NCI-H128 (cell line): ENCODE data around the gene OLFM4.
"Not testable (repeated sequence)": the region's sequence is repeated elsewhere in the genome, so short reads cannot be mapped to it uniquely, and the experiment has no call there.

Experiments
- DNase-seq: peaks from one replicate; lab custom pipeline; 2025; ENCODE audit not compliant: unreplicated experiment; lab: John Stamatoyannopoulos, UW

The OLFM4 gene

GRCh38 chr13:53028637-53029203 is at the start of gene OLFM4:
OLFM4 (plus strand) TSS chr13:53028813; CDS start chr13:53028837, 24 bp downstream.
- no peak for DNase-seq

GRCh38 chr13:52978989-52979388 is 49.6 kb upstream of the OLFM4 start:
- DNase-seq: no peak

GRCh38 chr13:52980695-52981094 is 47.9 kb upstream of the OLFM4 start:
- DNase-seq: no peak

- DNase-seq: no peak
These were observed 44.8 kb upstream of the OLFM4 start for GRCh38 chr13:52983836-52984235.

GRCh38 chr13:52984881-52985363 is 43.7 kb upstream of the OLFM4 start:
- DNase-seq: no peak

- no peak for DNase-seq
These were observed 37.1 kb upstream of the OLFM4 start for GRCh38 chr13:52991344-52992020.

- no peak for DNase-seq
These were observed 36.5 kb upstream of the OLFM4 start for GRCh38 chr13:52992110-52992509.

- no peak for DNase-seq
These were observed 34.6 kb upstream of the OLFM4 start for GRCh38 chr13:52994051-52994450.

GRCh38 chr13:52994865-52995264 is 33.7 kb upstream of the OLFM4 start:
- no peak for DNase-seq

GRCh38 chr13:52995946-52996345 is 32.7 kb upstream of the OLFM4 start:
- no peak for DNase-seq

GRCh38 chr13:52997951-52998876 is 30.4 kb upstream of the OLFM4 start:
- no peak for DNase-seq

- DNase-seq: no peak
These were observed 29.4 kb upstream of the OLFM4 start for GRCh38 chr13:52999093-52999696.

GRCh38 chr13:53001444-53002225 is 27.0 kb upstream of the OLFM4 start:
- DNase-seq: no peak

GRCh38 chr13:53004573-53004972 is 24.0 kb upstream of the OLFM4 start:
- no peak for DNase-seq

- DNase-seq: no peak
These were observed 23.0 kb upstream of the OLFM4 start for GRCh38 chr13:53005626-53006025.

GRCh38 chr13:53007872-53008271 is 20.7 kb upstream of the OLFM4 start:
- no peak for DNase-seq

- DNase-seq: no peak
These were observed 18.1 kb upstream of the OLFM4 start for GRCh38 chr13:53010374-53011105.

GRCh38 chr13:53012707-53013106 is 15.9 kb upstream of the OLFM4 start:
- no peak for DNase-seq

GRCh38 chr13:53013113-53013512 is 15.5 kb upstream of the OLFM4 start:
- DNase-seq: no peak

- not testable (repeated sequence) for DNase-seq
These were observed 14.6 kb upstream of the OLFM4 start for GRCh38 chr13:53014018-53014417.
